ENCODE results near the gene JCHAIN. TPM values are rescaled to one million over a fixed set of nuclear protein-coding genes. Genes with fewer than 3 reads are reported as not detected.

The JCHAIN gene
- total and polyA plus RNA-seq, 2 of the 8 experiments (the other 6 are each of a cell fraction or from before 2014, with no cell fraction given), result not detected

- H3K4me1 ChIP-seq (replicated peaks in 1 of 4; ENCODE audit: control insufficient read depth in 3 of 4, insufficient read depth in 4 of 4, low read length in 3 of 4), result no peaks in the 10 kb centered on the region
- no peak overlapping the region for H2BK15ac ChIP-seq (ENCODE audit: low read length)
- H3K79me2 ChIP-seq (ENCODE audit: control insufficient read depth in 1 of 2, insufficient read depth in 2 of 2, low read length in 2 of 2), result no peaks in the 10 kb centered on the region
- no peak overlapping the region for H3K18ac ChIP-seq (ENCODE audit: extremely low read depth, low read length)
- H4K8ac ChIP-seq (ENCODE audit: extremely low read depth, insufficient read depth, low read length), result no peak overlapping the region
- no peaks in the 10 kb centered on the region for H4K20me1 ChIP-seq (replicated peaks in 1 of 2; ENCODE audit: control insufficient read depth in 1 of 2, insufficient read depth in 2 of 2, low read length in 2 of 2)
- H3K36me3 ChIP-seq (ENCODE audit: control insufficient read depth in 2 of 4, insufficient read depth in 4 of 4, low read length in 3 of 4), result no peaks in the 10 kb centered on the region
- no peak overlapping the region for H4K91ac ChIP-seq (replicated peaks; ENCODE audit: insufficient read length, low read length)
- no peak overlapping the region for H2BK5ac ChIP-seq (ENCODE audit: low read depth, low read length)
- no peak overlapping the region for H2BK12ac ChIP-seq (ENCODE audit: low read depth, low read length)
- H3K4ac ChIP-seq (replicated peaks; ENCODE audit: insufficient read length, low read depth, low read length), result no peak overlapping the region
- H2BK20ac ChIP-seq (ENCODE audit: low read length), result no peak overlapping the region
- no peak overlapping the region for H2AFZ ChIP-seq (ENCODE audit: low read length)
- H3K23me2 ChIP-seq (ENCODE audit: low read depth, low read length), result no peaks in the 10 kb centered on the region
- no peak overlapping the region for H2AK5ac ChIP-seq (ENCODE audit: low read depth, low read length)
- 75% methylated on average over 1 of the region's 1 CpG; no CpG with 5 or more reads in 1 of the 2 experiments for WGBS, 2 experiments (ENCODE audit: extremely low coverage in 1 of 2, insufficient coverage in 1 of 2, insufficient read length in 1 of 2, insufficient replicate concordance in 2 of 2, low coverage in 1 of 2, low lambda C conversion rate in 2 of 2, missing lambda C conversion rate in 1 of 2)
- no peak overlapping the region for H3K9ac ChIP-seq (replicated peaks in 1 of 4; ENCODE audit: extremely low read depth in 1 of 4, low read depth in 3 of 4, low read length in 3 of 4)
- H3K27me3 ChIP-seq (replicated peaks in 1 of 4; ENCODE audit: control insufficient read depth in 3 of 4, extremely low read depth in 1 of 4, insufficient read depth in 3 of 4, low read length in 3 of 4), result no peaks in the 10 kb centered on the region
- no peak overlapping the region for H3K27ac ChIP-seq (ENCODE audit: low read depth, low read length)
- H2BK120ac ChIP-seq (replicated peaks; ENCODE audit: low read depth, low read length), result no peak overlapping the region
- H4K5ac ChIP-seq (ENCODE audit: insufficient read length, low read depth, low read length), result no peak overlapping the region
- ChIA-PET POLR2A (ENCODE audit: partially characterized antibody) (no interaction called here), CTCF (ENCODE audit: partially characterized antibody) (no interaction called here)
- no peak overlapping the region for H3K4me2 ChIP-seq (ENCODE audit: insufficient read depth in 1 of 2, low read depth in 2 of 2, low read length in 2 of 2)
- H3K23ac ChIP-seq (ENCODE audit: insufficient read length), result no peak overlapping the region
- H3K9me3 ChIP-seq (ENCODE audit: insufficient read depth in 2 of 2, low read depth in 1 of 2, low read length in 1 of 2), result no peaks in the 10 kb centered on the region
- FAIRE-seq, result peak; percentile 66
- H3K79me1 ChIP-seq (ENCODE audit: low read depth, low read length), result no peaks in the 10 kb centered on the region
- no peak overlapping the region for H3K14ac ChIP-seq (ENCODE audit: insufficient read length)
- no peak for DNase-seq (ENCODE audit: low read depth in 1 of 2, low spot score in 2 of 2)
- no peak overlapping the region for H3K56ac ChIP-seq (replicated peaks; ENCODE audit: insufficient read length, low read depth, low read length)
- no peak overlapping the region for H3K4me3 ChIP-seq (ENCODE audit: extremely low read depth in 1 of 4, insufficient read depth in 2 of 4, low read depth in 3 of 4, low read length in 4 of 4)
- no peak for TF ChIP-seq KDM5A (IDR thresholded peaks at IDR 0.05; ENCODE audit: low read length)
These were observed 34.3 kb downstream of the JCHAIN start for GRCh38 chr4:70632028-70632427.

Measured in H1 (cell line).